ENCODE data around the gene GIT2. TPM values are rescaled to one million over a fixed set of nuclear protein-coding genes. Genes with fewer than 3 reads are reported as not detected.

The GIT2 gene
- total and polyA plus RNA-seq, 2 of the 13 experiments (the other 11 are each of a cell fraction or from before 2014, with no cell fraction given): 18.4 to 19.8 TPM

DNA sequence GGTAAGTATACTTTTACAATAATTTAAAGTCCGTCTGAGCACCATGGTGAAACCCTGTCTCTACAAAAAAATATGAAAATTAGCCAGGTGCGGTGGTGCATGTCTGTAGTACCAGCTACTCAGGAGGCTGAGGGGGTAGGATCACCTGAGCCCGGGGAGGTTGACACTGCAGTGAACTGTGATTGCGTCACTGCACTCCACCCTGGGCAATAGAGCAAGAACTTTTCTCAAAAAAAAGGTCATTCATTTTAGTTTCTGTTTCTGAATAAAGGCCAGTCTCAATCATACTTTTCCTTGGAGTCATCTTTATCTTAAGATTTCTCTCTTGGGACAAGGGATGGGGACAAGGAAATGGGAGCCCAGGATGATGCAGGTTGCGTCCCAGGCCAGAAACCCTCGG lies 16.0 kb upstream of the GIT2 start (continued):
- TF ChIP-seq, protein P1, sequence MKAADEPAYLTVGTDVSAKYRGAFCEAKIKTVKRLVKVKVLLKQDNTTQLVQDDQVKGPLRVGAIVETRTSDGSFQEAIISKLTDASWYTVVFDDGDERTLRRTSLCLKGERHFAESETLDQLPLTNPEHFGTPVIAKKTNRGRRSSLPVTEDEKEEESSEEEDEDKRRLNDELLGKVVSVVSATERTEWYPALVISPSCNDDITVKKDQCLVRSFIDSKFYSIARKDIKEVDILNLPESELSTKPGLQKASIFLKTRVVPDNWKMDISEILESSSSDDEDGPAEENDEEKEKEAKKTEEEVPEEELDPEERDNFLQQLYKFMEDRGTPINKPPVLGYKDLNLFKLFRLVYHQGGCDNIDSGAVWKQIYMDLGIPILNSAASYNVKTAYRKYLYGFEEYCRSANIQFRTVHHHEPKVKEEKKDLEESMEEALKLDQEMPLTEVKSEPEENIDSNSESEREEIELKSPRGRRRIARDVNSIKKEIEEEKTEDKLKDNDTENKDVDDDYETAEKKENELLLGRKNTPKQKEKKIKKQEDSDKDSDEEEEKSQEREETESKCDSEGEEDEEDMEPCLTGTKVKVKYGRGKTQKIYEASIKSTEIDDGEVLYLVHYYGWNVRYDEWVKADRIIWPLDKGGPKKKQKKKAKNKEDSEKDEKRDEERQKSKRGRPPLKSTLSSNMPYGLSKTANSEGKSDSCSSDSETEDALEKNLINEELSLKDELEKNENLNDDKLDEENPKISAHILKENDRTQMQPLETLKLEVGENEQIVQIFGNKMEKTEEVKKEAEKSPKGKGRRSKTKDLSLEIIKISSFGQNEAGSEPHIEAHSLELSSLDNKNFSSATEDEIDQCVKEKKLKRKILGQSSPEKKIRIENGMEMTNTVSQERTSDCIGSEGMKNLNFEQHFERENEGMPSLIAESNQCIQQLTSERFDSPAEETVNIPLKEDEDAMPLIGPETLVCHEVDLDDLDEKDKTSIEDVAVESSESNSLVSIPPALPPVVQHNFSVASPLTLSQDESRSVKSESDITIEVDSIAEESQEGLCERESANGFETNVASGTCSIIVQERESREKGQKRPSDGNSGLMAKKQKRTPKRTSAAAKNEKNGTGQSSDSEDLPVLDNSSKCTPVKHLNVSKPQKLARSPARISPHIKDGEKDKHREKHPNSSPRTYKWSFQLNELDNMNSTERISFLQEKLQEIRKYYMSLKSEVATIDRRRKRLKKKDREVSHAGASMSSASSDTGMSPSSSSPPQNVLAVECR (CRISPR knock-in tag; IDR thresholded peaks at IDR 0.05; ENCODE audit: borderline replicate concordance): no peak; the same call in 1 of the 2 replicates
- TF ChIP-seq MIXL1 (CRISPR knock-in tag; IDR thresholded peaks at IDR 0.05) (no peak), HDAC2 (CRISPR knock-in tag; IDR thresholded peaks at IDR 0.05) (0 out of 2 replicates have a peak, but pooled peaks have one; percentile 17), ZC3H13 (CRISPR knock-in tag; IDR thresholded peaks at IDR 0.05) (no peak), ZFP1 (CRISPR knock-in tag; IDR thresholded peaks at IDR 0.05) (no peak), ADNP (CRISPR knock-in tag; IDR thresholded peaks at IDR 0.05) (no peak), ZNF121 (CRISPR knock-in tag; IDR thresholded peaks at IDR 0.05) (peak; percentile 84), ZNF569 (CRISPR knock-in tag; IDR thresholded peaks at IDR 0.05; ENCODE audit: borderline replicate concordance) (no peak), NR3C1 (CRISPR knock-in tag; IDR thresholded peaks at IDR 0.05) (no peak), HNRNPK (IDR thresholded peaks at IDR 0.05; ENCODE audit: low read depth, low read length, poor library complexity, severe bottlenecking) (no peak), WIZ (CRISPR knock-in tag; IDR thresholded peaks at IDR 0.05) (no peak), ZNF256 (CRISPR knock-in tag; conservative IDR thresholded peaks at IDR 0.05) (no peak), SALL1 (CRISPR knock-in tag; IDR thresholded peaks at IDR 0.05) (no peak), SRF (IDR thresholded peaks at IDR 0.05; ENCODE audit: low read depth, low read length) (no peak), SOX13 (IDR thresholded peaks at IDR 0.05) (no peak), SOX13 (CRISPR knock-in tag; conservative IDR thresholded peaks at IDR 0.05 in 1 of 2, IDR thresholded peaks at IDR 0.05 in 1 of 2) (peak in 1 of 2 experiments; percentile 27; a peak in 1 of 4 replicates)
- TF ChIP-seq, protein P2, sequence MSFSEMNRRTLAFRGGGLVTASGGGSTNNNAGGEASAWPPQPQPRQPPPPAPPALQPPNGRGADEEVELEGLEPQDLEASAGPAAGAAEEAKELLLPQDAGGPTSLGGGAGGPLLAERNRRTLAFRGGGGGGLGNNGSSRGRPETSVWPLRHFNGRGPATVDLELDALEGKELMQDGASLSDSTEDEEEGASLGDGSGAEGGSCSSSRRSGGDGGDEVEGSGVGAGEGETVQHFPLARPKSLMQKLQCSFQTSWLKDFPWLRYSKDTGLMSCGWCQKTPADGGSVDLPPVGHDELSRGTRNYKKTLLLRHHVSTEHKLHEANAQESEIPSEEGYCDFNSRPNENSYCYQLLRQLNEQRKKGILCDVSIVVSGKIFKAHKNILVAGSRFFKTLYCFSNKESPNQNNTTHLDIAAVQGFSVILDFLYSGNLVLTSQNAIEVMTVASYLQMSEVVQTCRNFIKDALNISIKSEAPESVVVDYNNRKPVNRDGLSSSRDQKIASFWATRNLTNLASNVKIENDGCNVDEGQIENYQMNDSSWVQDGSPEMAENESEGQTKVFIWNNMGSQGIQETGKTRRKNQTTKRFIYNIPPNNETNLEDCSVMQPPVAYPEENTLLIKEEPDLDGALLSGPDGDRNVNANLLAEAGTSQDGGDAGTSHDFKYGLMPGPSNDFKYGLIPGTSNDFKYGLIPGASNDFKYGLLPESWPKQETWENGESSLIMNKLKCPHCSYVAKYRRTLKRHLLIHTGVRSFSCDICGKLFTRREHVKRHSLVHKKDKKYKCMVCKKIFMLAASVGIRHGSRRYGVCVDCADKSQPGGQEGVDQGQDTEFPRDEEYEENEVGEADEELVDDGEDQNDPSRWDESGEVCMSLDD (CRISPR knock-in tag; IDR thresholded peaks at IDR 0.05; ENCODE audit: borderline replicate concordance): no peak
- TF ChIP-seq, protein P3, sequence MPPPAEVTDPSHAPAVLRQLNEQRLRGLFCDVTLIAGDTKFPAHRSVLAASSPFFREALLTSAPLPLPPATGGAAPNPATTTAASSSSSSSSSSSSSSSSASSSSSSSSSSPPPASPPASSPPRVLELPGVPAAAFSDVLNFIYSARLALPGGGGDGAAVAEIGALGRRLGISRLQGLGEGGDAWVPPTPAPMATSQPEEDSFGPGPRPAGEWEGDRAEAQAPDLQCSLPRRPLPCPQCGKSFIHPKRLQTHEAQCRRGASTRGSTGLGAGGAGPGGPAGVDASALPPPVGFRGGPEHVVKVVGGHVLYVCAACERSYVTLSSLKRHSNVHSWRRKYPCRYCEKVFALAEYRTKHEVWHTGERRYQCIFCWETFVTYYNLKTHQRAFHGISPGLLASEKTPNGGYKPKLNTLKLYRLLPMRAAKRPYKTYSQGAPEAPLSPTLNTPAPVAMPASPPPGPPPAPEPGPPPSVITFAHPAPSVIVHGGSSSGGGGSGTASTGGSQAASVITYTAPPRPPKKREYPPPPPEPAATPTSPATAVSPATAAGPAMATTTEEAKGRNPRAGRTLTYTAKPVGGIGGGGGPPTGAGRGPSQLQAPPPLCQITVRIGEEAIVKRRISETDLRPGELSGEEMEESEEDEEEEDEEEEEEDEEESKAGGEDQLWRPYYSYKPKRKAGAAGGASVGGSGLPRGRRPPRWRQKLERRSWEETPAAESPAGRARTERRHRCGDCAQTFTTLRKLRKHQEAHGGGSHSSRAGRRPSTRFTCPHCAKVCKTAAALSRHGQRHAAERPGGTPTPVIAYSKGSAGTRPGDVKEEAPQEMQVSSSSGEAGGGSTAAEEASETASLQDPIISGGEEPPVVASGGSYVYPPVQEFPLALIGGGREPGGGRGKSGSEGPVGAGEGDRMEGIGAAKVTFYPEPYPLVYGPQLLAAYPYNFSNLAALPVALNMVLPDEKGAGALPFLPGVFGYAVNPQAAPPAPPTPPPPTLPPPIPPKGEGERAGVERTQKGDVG (CRISPR knock-in tag; IDR thresholded peaks at IDR 0.05; ENCODE audit: borderline replicate concordance): no peak
- TF ChIP-seq, protein P4, sequence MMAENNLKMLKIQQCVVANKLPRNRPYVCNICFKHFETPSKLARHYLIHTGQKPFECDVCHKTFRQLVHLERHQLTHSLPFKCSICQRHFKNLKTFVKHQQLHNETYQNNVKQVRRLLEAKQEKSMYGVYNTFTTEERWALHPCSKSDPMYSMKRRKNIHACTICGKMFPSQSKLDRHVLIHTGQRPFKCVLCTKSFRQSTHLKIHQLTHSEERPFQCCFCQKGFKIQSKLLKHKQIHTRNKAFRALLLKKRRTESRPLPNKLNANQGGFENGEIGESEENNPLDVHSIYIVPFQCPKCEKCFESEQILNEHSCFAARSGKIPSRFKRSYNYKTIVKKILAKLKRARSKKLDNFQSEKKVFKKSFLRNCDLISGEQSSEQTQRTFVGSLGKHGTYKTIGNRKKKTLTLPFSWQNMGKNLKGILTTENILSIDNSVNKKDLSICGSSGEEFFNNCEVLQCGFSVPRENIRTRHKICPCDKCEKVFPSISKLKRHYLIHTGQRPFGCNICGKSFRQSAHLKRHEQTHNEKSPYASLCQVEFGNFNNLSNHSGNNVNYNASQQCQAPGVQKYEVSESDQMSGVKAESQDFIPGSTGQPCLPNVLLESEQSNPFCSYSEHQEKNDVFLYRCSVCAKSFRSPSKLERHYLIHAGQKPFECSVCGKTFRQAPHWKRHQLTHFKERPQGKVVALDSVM (CRISPR knock-in tag; IDR thresholded peaks at IDR 0.05): 0 out of 2 replicates have a peak, but pooled peaks have one; percentile 38

Measured in HepG2 (cell line).